Measurements from ENCODE around the gene CDCA7. TPM values are rescaled to one million over a fixed set of nuclear protein-coding genes. Genes with fewer than 3 reads are reported as not detected.

CDCA7 gene
- total and polyA plus RNA-seq, 2 donors (not counting 3 experiments of a cell fraction or from before 2014, with no cell fraction given) = 14.9 to 29.7 TPM

- Histone ChIP-seq H3K4me3 (replicated peaks in 1 of 3; ENCODE audit: insufficient read depth in 1 of 3, low read depth in 1 of 3, low read length in 3 of 3) (no peak overlapping the region), H3K79me2 (ENCODE audit: control insufficient read depth, insufficient read depth, low read length) (no peaks in the 10 kb centered on the region), H3K27me3 (ENCODE audit: control insufficient read depth in 2 of 2, insufficient read depth in 2 of 2, low read length in 2 of 2) (peaks cover 0 to 7% of the 10 kb centered on the region in 2 experiments), H3K4me1 (ENCODE audit: control insufficient read depth, extremely low read depth, insufficient read depth, low read length) (no peaks in the 10 kb centered on the region), H3K9me3 (replicated peaks; ENCODE audit: control insufficient read depth, insufficient read depth, low read length) (no peaks in the 10 kb centered on the region), H4K20me1 (replicated peaks; ENCODE audit: control insufficient read depth, extremely low read depth, insufficient read depth, low read length) (no peaks in the 10 kb centered on the region), H3K27ac (ENCODE audit: insufficient read depth, low read depth, low read length) (no peak overlapping the region), H2AFZ (ENCODE audit: low read depth, low read length) (no peak overlapping the region), H3K36me3 (ENCODE audit: control insufficient read depth in 2 of 2, extremely low read depth in 1 of 2, insufficient read depth in 2 of 2, low read length in 2 of 2) (no peaks in the 10 kb centered on the region), H3K9me1 (replicated peaks; ENCODE audit: control insufficient read depth, extremely low read depth, insufficient read depth, low read length) (no peaks in the 10 kb centered on the region), H3K9ac (replicated peaks; ENCODE audit: extremely low read depth, insufficient read depth, low read length) (no peak overlapping the region), H3K4me2 (ENCODE audit: insufficient read depth, low read length) (no peak overlapping the region)
- no TSS peak for BruUV-seq (replicated peaks)
- POLR2A ChIA-PET = no interaction called here
- FAIRE-seq (peak; percentile 78), DNase-seq (ENCODE audit: low read depth, low spot score) (peak; percentile 50)
- dilution Hi-C loops (cut with MboI; ENCODE audit: extremely low pct_ligation_motif_present, low sequenced_read_pairs) (no loop called here), intact Hi-C loops (cut with micrococcal nuclease) (no loop called here)
- CTCF ChIA-PET = interaction anchor here (1.4 to 1.9 kb wide), 2 partner anchors 13 to 34 kb away, joined by 3 to 8 read pairs; no protein-coding TSS in a partner anchor
- no peak for TF ChIP-seq FOS (IDR thresholded peaks at IDR 0.05; ENCODE audit: borderline replicate concordance, insufficient read depth, low read length)
These were observed 60.2 kb downstream of the CDCA7 start for GRCh38 chr2:173414823-173415322.

GRCh38 chr2:173415431-173416381 is 61.0 kb downstream of the CDCA7 start:
- Histone ChIP-seq H3K27me3 (ENCODE audit: control insufficient read depth in 2 of 2, insufficient read depth in 2 of 2, low read length in 2 of 2) (peaks cover 0 to 2% of the 10 kb centered on the region in 2 experiments), H3K9me1 (replicated peaks; ENCODE audit: control insufficient read depth, extremely low read depth, insufficient read depth, low read length) (no peaks in the 10 kb centered on the region), H3K4me2 (ENCODE audit: insufficient read depth, low read length) (no peak overlapping the region), H4K20me1 (replicated peaks; ENCODE audit: control insufficient read depth, extremely low read depth, insufficient read depth, low read length) (no peaks in the 10 kb centered on the region), H3K79me2 (ENCODE audit: control insufficient read depth, insufficient read depth, low read length) (no peaks in the 10 kb centered on the region), H3K9me3 (replicated peaks; ENCODE audit: control insufficient read depth, insufficient read depth, low read length) (no peaks in the 10 kb centered on the region), H3K36me3 (ENCODE audit: control insufficient read depth in 2 of 2, extremely low read depth in 1 of 2, insufficient read depth in 2 of 2, low read length in 2 of 2) (no peaks in the 10 kb centered on the region), H3K4me3 (replicated peaks in 1 of 3; ENCODE audit: insufficient read depth in 1 of 3, low read depth in 1 of 3, low read length in 3 of 3) (no peak overlapping the region), H3K4me1 (ENCODE audit: control insufficient read depth, extremely low read depth, insufficient read depth, low read length) (no peaks in the 10 kb centered on the region), H2AFZ (ENCODE audit: low read depth, low read length) (no peak overlapping the region), H3K9ac (replicated peaks; ENCODE audit: extremely low read depth, insufficient read depth, low read length) (no peak overlapping the region), H3K27ac (ENCODE audit: insufficient read depth, low read depth, low read length) (no peak overlapping the region)
- DNase-seq (ENCODE audit: low read depth, low spot score) (no peak), FAIRE-seq (no peak)
- ChIA-PET CTCF (interaction anchor here (1.4 to 1.9 kb wide), 2 partner anchors 12 to 34 kb away, joined by 3 to 8 read pairs; no protein-coding TSS in a partner anchor), POLR2A (no interaction called here)
- TF ChIP-seq CTCF (IDR thresholded peaks at IDR 0.05; ENCODE audit: extremely low read depth in 1 of 2, insufficient read depth in 1 of 2, low read depth in 1 of 2, low read length in 2 of 2) (no peak), MAX (IDR thresholded peaks at IDR 0.05; ENCODE audit: insufficient read depth, insufficient read length) (no peak), EZH2 (IDR thresholded peaks at IDR 0.05; ENCODE audit: borderline replicate concordance, low read depth, low read length, severe bottlenecking) (no peak), GATA2 (IDR thresholded peaks at IDR 0.05; ENCODE audit: insufficient read depth, insufficient read length, low read depth, low read length) (no peak), MYC (IDR thresholded peaks at IDR 0.05; ENCODE audit: low read depth, low read length) (no peak), POLR2A (IDR thresholded peaks at IDR 0.05; ENCODE audit: low read depth, low read length) (no peak), POLR2AphosphoS5 (IDR thresholded peaks at IDR 0.05; ENCODE audit: insufficient read depth, low read depth, low read length) (no peak), JUN (IDR thresholded peaks at IDR 0.05; ENCODE audit: borderline replicate concordance, insufficient read depth, insufficient read length, low read depth) (no peak), FOS (IDR thresholded peaks at IDR 0.05; ENCODE audit: borderline replicate concordance, insufficient read depth, low read length) (no peak)
- dilution Hi-C loops (cut with MboI; ENCODE audit: extremely low pct_ligation_motif_present, low sequenced_read_pairs) (no loop called here), intact Hi-C loops (cut with micrococcal nuclease) (no loop called here)
- BruUV-seq (replicated peaks) = no TSS peak

Data from endothelial cell of umbilical vein (primary cell).